Measurements from ENCODE around the gene NCOA6. TPM values are rescaled to one million over a fixed set of nuclear protein-coding genes. Genes with fewer than 3 reads are reported as not detected.

Gene NCOA6
- total and polyA plus RNA-seq, 2 donors (not counting 1 experiment from before 2014, with no cell fraction given) = 16.0 to 31.9 TPM

GRCh38 chr20:34798328-34798727, 27.1 kb downstream of the NCOA6 start:
- no peak overlapping the region for H2AFZ ChIP-seq (ENCODE audit: insufficient read depth, low read depth, low read length, poor library complexity, severe bottlenecking)
- intact Hi-C loops (cut with micrococcal nuclease) = no loop called here
- Mint-ChIP-seq H3K9me3 (ENCODE audit: insufficient read depth) (no peaks in the 10 kb centered on the region), H3K4me3 (no peak overlapping the region), H3K4me1 (peaks cover 21% of the 10 kb centered on the region), H3K27ac (no peak overlapping the region), H3K27me3 (no peaks in the 10 kb centered on the region)
- H4K20me1 ChIP-seq (ENCODE audit: control insufficient read depth, insufficient read depth, low read length, poor library complexity, severe bottlenecking) = peaks cover 71% of the 10 kb centered on the region
- ChIA-PET CTCF (interaction anchor here (1.8 kb wide), 1 partner anchor 28 kb away, joined by 6 read pairs; no protein-coding TSS in a partner anchor), POLR2A (no interaction called here)
- DNase-seq (no peak), ATAC-seq (ENCODE audit: low read depth) (no peak)
- H3K4me2 ChIP-seq (replicated peaks; ENCODE audit: low read depth, low read length, poor library complexity, severe bottlenecking) = no peak overlapping the region
- no peak overlapping the region for H3K4me3 ChIP-seq (ENCODE audit: control extremely low read depth in 1 of 5, extremely low read depth in 1 of 5, insufficient read depth in 1 of 5, low read depth in 2 of 5, low read length in 4 of 5)
- H3K79me2 ChIP-seq (ENCODE audit: control insufficient read depth, insufficient read depth, low read length) = peaks cover 86% of the 10 kb centered on the region
- TF ChIP-seq EZH2 (IDR thresholded peaks at IDR 0.05; ENCODE audit: borderline replicate concordance, insufficient read depth, low read depth, low read length, poor library complexity, severe bottlenecking) = no peak
- TF ChIP-seq, protein P1, sequence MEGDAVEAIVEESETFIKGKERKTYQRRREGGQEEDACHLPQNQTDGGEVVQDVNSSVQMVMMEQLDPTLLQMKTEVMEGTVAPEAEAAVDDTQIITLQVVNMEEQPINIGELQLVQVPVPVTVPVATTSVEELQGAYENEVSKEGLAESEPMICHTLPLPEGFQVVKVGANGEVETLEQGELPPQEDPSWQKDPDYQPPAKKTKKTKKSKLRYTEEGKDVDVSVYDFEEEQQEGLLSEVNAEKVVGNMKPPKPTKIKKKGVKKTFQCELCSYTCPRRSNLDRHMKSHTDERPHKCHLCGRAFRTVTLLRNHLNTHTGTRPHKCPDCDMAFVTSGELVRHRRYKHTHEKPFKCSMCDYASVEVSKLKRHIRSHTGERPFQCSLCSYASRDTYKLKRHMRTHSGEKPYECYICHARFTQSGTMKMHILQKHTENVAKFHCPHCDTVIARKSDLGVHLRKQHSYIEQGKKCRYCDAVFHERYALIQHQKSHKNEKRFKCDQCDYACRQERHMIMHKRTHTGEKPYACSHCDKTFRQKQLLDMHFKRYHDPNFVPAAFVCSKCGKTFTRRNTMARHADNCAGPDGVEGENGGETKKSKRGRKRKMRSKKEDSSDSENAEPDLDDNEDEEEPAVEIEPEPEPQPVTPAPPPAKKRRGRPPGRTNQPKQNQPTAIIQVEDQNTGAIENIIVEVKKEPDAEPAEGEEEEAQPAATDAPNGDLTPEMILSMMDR (IDR thresholded peaks at IDR 0.05) = no peak
- no peaks in the 10 kb centered on the region for H3K36me3 ChIP-seq (replicated peaks in 1 of 2; ENCODE audit: control extremely low read depth in 1 of 2, control insufficient read depth in 1 of 2, extremely low read depth in 1 of 2, insufficient read depth in 2 of 2, low read length in 1 of 2)
- H3K4me1 ChIP-seq (ENCODE audit: control insufficient read depth in 2 of 2, insufficient read depth in 2 of 2, low read length in 2 of 2) = no peaks in the 10 kb centered on the region
- 100% methylated on average over 3 of the region's 3 CpGs for WGBS (ENCODE audit: insufficient coverage)
- no peak overlapping the region for H3K9ac ChIP-seq (ENCODE audit: low read length)
- peaks cover 0 to 3% (median 0%) of the 10 kb centered on the region in 3 donors for H3K9me3 ChIP-seq (ENCODE audit: control extremely low read depth in 1 of 3, control insufficient read depth in 2 of 3, insufficient read depth in 1 of 3, low read length in 2 of 3)
- no peaks in the 10 kb centered on the region for H3K27me3 ChIP-seq (replicated peaks in 1 of 4; ENCODE audit: control extremely low read depth in 1 of 4, control insufficient read depth in 3 of 4, insufficient read depth in 4 of 4, low read length in 3 of 4)
- no peak overlapping the region for H3K27ac ChIP-seq (ENCODE audit: low read length in 2 of 2)

GRCh38 chr20:34797012-34797995, 28.1 kb downstream of the NCOA6 start:
- WGBS (ENCODE audit: insufficient coverage) = 100% methylated on average over 6 of the region's 8 CpGs

More at GRCh38 chr20:34797012-34797995, 28.1 kb downstream of the NCOA6 start:
- no peak for DNase-seq
- Mint-ChIP-seq H3K4me3 (no peak overlapping the region), H3K9me3 (ENCODE audit: insufficient read depth) (no peaks in the 10 kb centered on the region), H3K27ac (no peak overlapping the region), H3K4me1 (peaks cover 21% of the 10 kb centered on the region), H3K27me3 (no peaks in the 10 kb centered on the region)
- CTCF ChIA-PET = interaction anchor here (0.9 to 1.8 kb wide), 3 partner anchors 27 to 259 kb away, joined by 3 to 6 read pairs (median 4); no protein-coding TSS in a partner anchor
- no peaks in the 10 kb centered on the region for H3K27me3 ChIP-seq (replicated peaks in 1 of 4; ENCODE audit: control extremely low read depth in 1 of 4, control insufficient read depth in 3 of 4, insufficient read depth in 4 of 4, low read length in 3 of 4)
- intact Hi-C loops (cut with micrococcal nuclease) = no loop called here
- no peak overlapping the region for H3K9ac ChIP-seq (ENCODE audit: low read length)
- no peaks in the 10 kb centered on the region for H3K36me3 ChIP-seq (replicated peaks in 1 of 2; ENCODE audit: control extremely low read depth in 1 of 2, control insufficient read depth in 1 of 2, extremely low read depth in 1 of 2, insufficient read depth in 2 of 2, low read length in 1 of 2)
- no peaks in the 10 kb centered on the region for H3K4me1 ChIP-seq (ENCODE audit: control insufficient read depth in 2 of 2, insufficient read depth in 2 of 2, low read length in 2 of 2)
- POLR2A ChIA-PET = no interaction called here
- H3K4me2 ChIP-seq (replicated peaks; ENCODE audit: low read depth, low read length, poor library complexity, severe bottlenecking) = no peak overlapping the region
- no peak for ATAC-seq (ENCODE audit: low read depth)
- no peak overlapping the region for H3K4me3 ChIP-seq (ENCODE audit: control extremely low read depth in 1 of 5, extremely low read depth in 1 of 5, insufficient read depth in 1 of 5, low read depth in 2 of 5, low read length in 4 of 5)
- H4K20me1 ChIP-seq (ENCODE audit: control insufficient read depth, insufficient read depth, low read length, poor library complexity, severe bottlenecking) = peaks cover 71% of the 10 kb centered on the region
- H3K9me3 ChIP-seq (ENCODE audit: control extremely low read depth in 1 of 3, control insufficient read depth in 2 of 3, insufficient read depth in 1 of 3, low read length in 2 of 3) = peaks cover 0 to 3% (median 0%) of the 10 kb centered on the region in 3 donors
- H3K79me2 ChIP-seq (ENCODE audit: control insufficient read depth, insufficient read depth, low read length) = peaks cover 78% of the 10 kb centered on the region
- no peak for TF ChIP-seq EZH2 (IDR thresholded peaks at IDR 0.05; ENCODE audit: borderline replicate concordance, insufficient read depth, low read depth, low read length, poor library complexity, severe bottlenecking)
- TF ChIP-seq, protein P1 (IDR thresholded peaks at IDR 0.05) = no peak
- H3K27ac ChIP-seq (ENCODE audit: low read length in 2 of 2) = no peak overlapping the region
- H2AFZ ChIP-seq (ENCODE audit: insufficient read depth, low read depth, low read length, poor library complexity, severe bottlenecking) = no peak overlapping the region

Measured in B cell (primary cell).